MM.1S (cell line): ENCODE data around the gene TAS2R40.

Experiments
- DNase-seq: peaks from one replicate; pipeline ENCODE4 v3.0.0-alpha.2; 2015
- H2AFZ ChIP-seq: fragments of 300-600 bp; sonication (generic); 2 replicates; pipeline ENCODE4 v1.6.0; 2016; ENCODE audit warnings: antibody characterized with exemption, low read length
- H3F3A ChIP-seq: fragments of 300-600 bp; sonication (generic); 2 replicates; pipeline ENCODE4 v1.6.1; 2016; ENCODE audit warnings: mild to moderate bottlenecking, antibody characterized with exemption, low read length, moderate library complexity, mixed read lengths; ENCODE audit not compliant: insufficient read depth
- H3K27ac ChIP-seq: fragments of 300-600 bp; sonication (generic); 2 replicates; pipeline ENCODE4 v1.5.1; 2016; ENCODE audit warnings: mild to moderate bottlenecking, low read length
- H3K27me3 ChIP-seq: fragments of 300-600 bp; sonication (generic); replicated peaks from 2 replicates; pipeline ENCODE4 v1.6.0; 2016; ENCODE audit warnings: low read length; ENCODE audit not compliant: insufficient read depth
- H3K36me3 ChIP-seq: fragments of 300-600 bp; sonication (generic); replicated peaks from 2 replicates; pipeline ENCODE4 v1.6.1; 2016; ENCODE audit warnings: mild to moderate bottlenecking, low read length, mixed read lengths; ENCODE audit not compliant: insufficient read depth
- H3K4me1 ChIP-seq: fragments of 300-600 bp; sonication (generic); 2 replicates; pipeline ENCODE4 v1.6.1; 2016; ENCODE audit warnings: low read length, mixed read lengths
- H3K4me2 ChIP-seq: fragments of 300-600 bp; sonication (generic); 2 replicates; pipeline ENCODE4 v1.6.0; 2016; ENCODE audit warnings: low read depth, low read length
- H3K4me3 ChIP-seq: fragments of 300-600 bp; sonication (generic); 2 replicates; pipeline ENCODE4 v1.5.1; 2016; ENCODE audit warnings: low read length, mixed read lengths
- H3K79me2 ChIP-seq: fragments of 300-600 bp; sonication (generic); 2 replicates; pipeline ENCODE4 v1.6.1; 2016; ENCODE audit warnings: mixed run types, low read length, mixed read lengths
- H3K9ac ChIP-seq: fragments of 300-600 bp; sonication (generic); 2 replicates; pipeline ENCODE4 v1.6.1; 2016; ENCODE audit warnings: low read length, mixed read lengths
- H3K9me2 ChIP-seq: fragments of 300-600 bp; sonication (generic); replicated peaks from 2 replicates; pipeline ENCODE4 v1.6.1; 2016; ENCODE audit warnings: mild to moderate bottlenecking, low read length, mixed read lengths; ENCODE audit not compliant: insufficient read depth
- H3K9me3 ChIP-seq: fragments of 300-600 bp; sonication (generic); replicated peaks from 2 replicates; pipeline ENCODE4 v1.6.1; 2016; ENCODE audit warnings: mild to moderate bottlenecking, low read length, mixed read lengths; ENCODE audit not compliant: insufficient read depth
- H4K20me1 ChIP-seq: fragments of 300-600 bp; sonication (generic); 2 replicates; pipeline ENCODE4 v1.6.1; 2016; ENCODE audit warnings: mild to moderate bottlenecking, low read length, moderate library complexity, mixed read lengths; ENCODE audit not compliant: insufficient read depth
- EZH2 ChIP-seq: fragments of 300-600 bp; sonication (generic); optimal IDR thresholded peaks from 2 replicates; pipeline ENCODE3; 2017; ENCODE audit warnings: low read depth, mild to moderate bottlenecking, antibody characterized with exemption, low read length, mixed read lengths
- EZH2phosphoT487 ChIP-seq: fragments of 300-600 bp; sonication (generic); IDR thresholded peaks from 2 replicates; pipeline ENCODE4 v1.6.1; 2018; ENCODE audit warnings: antibody characterized with exemption, low read length
- TF ChIP-seq, protein P1 (sequence below): fragments of 300-600 bp; sonication (generic); IDR thresholded peaks from 2 replicates; pipeline ENCODE4 v1.5.1; 2016; ENCODE audit warnings: antibody characterized with exemption, low read length, mixed read lengths

TAS2R40 gene

GRCh38 chr7:143250822-143251221 lies 29.0 kb downstream of the TAS2R40 start:
- peak; percentile 57 for DNase-seq
- H3K9me3 ChIP-seq = no peaks in the 10 kb centered on the region
- peak overlapping the region; percentile 9; the same call in 1 of the 2 replicates for H2AFZ ChIP-seq
- H3K9ac ChIP-seq = no peak overlapping the region
- H3K36me3 ChIP-seq = no peaks in the 10 kb centered on the region
- TF ChIP-seq, protein P1, sequence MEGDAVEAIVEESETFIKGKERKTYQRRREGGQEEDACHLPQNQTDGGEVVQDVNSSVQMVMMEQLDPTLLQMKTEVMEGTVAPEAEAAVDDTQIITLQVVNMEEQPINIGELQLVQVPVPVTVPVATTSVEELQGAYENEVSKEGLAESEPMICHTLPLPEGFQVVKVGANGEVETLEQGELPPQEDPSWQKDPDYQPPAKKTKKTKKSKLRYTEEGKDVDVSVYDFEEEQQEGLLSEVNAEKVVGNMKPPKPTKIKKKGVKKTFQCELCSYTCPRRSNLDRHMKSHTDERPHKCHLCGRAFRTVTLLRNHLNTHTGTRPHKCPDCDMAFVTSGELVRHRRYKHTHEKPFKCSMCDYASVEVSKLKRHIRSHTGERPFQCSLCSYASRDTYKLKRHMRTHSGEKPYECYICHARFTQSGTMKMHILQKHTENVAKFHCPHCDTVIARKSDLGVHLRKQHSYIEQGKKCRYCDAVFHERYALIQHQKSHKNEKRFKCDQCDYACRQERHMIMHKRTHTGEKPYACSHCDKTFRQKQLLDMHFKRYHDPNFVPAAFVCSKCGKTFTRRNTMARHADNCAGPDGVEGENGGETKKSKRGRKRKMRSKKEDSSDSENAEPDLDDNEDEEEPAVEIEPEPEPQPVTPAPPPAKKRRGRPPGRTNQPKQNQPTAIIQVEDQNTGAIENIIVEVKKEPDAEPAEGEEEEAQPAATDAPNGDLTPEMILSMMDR = no peak
- TF ChIP-seq EZH2 = no peak
- TF ChIP-seq EZH2phosphoT487 = no peak
- H3K4me1 ChIP-seq = peaks cover 27% of the 10 kb centered on the region
- peak overlapping the region; percentile 16 for H3K4me2 ChIP-seq
- no peaks in the 10 kb centered on the region for H3K27me3 ChIP-seq
- no peak overlapping the region for H3K4me3 ChIP-seq
- H4K20me1 ChIP-seq = no peaks in the 10 kb centered on the region
- H3K9me2 ChIP-seq = no peaks in the 10 kb centered on the region
- H3K79me2 ChIP-seq = no peaks in the 10 kb centered on the region
- no peaks in the 10 kb centered on the region for H3F3A ChIP-seq
- H3K27ac ChIP-seq = no peak overlapping the region; the same call in 1 of the 2 replicates

DNA sequence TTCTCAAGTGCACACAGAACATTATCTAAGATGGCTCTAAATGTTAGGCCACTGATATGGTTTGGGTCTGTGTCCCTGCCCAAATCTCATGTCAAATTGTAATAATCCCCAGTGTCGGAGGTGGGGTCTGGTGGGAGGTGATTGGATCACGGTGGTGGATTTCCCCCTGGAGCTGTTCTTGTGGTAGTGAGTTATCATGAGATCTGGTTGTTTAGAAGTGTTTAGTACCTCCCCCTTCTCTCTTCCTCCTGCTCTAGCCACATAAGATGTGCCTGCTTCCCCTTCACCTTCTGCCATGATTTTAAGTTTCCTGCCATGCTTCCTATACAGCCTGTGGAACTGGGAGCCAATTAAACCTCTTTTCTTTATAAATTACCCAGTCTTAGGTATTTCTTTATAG lies 30.2 kb downstream of the TAS2R40 start:
- TF ChIP-seq, protein P1 = no peak
- TF ChIP-seq EZH2phosphoT487 (no peak), EZH2 (no peak)
- H3K9me2 ChIP-seq = no peaks in the 10 kb centered on the region
- no peak overlapping the region for H2AFZ ChIP-seq
- peaks cover 22% of the 10 kb centered on the region for H3K4me1 ChIP-seq
- H3K36me3 ChIP-seq = no peaks in the 10 kb centered on the region
- no peak for DNase-seq
- H3K27me3 ChIP-seq = no peaks in the 10 kb centered on the region
- no peaks in the 10 kb centered on the region for H3K9me3 ChIP-seq
- H3K4me3 ChIP-seq = no peak overlapping the region
- no peak overlapping the region for H3K27ac ChIP-seq
- no peak overlapping the region for H3K4me2 ChIP-seq
- no peaks in the 10 kb centered on the region for H4K20me1 ChIP-seq
- H3F3A ChIP-seq = no peaks in the 10 kb centered on the region
- H3K9ac ChIP-seq = no peak overlapping the region
- H3K79me2 ChIP-seq = no peaks in the 10 kb centered on the region

DNA sequence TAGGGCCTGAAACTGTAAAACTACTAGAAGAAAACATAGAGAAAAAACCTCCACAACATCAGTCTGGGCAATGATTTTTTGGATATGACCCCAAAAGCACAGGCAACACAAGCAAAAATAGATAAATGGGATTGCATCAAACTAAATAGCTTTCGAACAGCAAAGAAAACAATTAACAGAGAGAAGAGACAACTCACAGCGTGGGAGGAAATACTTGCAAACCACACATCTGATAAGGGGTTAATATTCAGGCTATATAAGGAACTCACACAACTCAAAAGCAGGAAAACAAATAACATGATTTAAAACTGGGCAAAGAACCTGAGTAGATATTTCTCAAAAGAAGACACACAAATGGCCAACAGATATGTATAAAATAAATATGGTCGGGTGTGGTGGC lies 33.7 kb downstream of the TAS2R40 start:
- no peak overlapping the region for H2AFZ ChIP-seq
- TF ChIP-seq, protein P1 = no peak
- TF ChIP-seq EZH2 = no peak
- no peak for TF ChIP-seq EZH2phosphoT487
- no peak overlapping the region for H3K4me2 ChIP-seq
- peaks cover 3% of the 10 kb centered on the region; the same call in 1 of the 2 replicates for H3F3A ChIP-seq
- H3K79me2 ChIP-seq = no peaks in the 10 kb centered on the region
- DNase-seq = no peak
- H4K20me1 ChIP-seq = no peaks in the 10 kb centered on the region
- no peak overlapping the region for H3K4me3 ChIP-seq
- no peak overlapping the region for H3K27ac ChIP-seq
- no peaks in the 10 kb centered on the region for H3K9me3 ChIP-seq
- peaks cover 30% of the 10 kb centered on the region for H3K4me1 ChIP-seq
- no peaks in the 10 kb centered on the region for H3K9me2 ChIP-seq
- no peak overlapping the region for H3K9ac ChIP-seq
- H3K27me3 ChIP-seq = no peaks in the 10 kb centered on the region
- no peaks in the 10 kb centered on the region for H3K36me3 ChIP-seq
